ENCODE data around the gene ACADSB. TPM values are rescaled to one million over a fixed set of nuclear protein-coding genes. Genes with fewer than 3 reads are reported as not detected.

Gene ACADSB
- total RNA-seq = 99.5 TPM
- long read RNA-seq, full-length matches to known transcripts = 19 of 46 reads
- long read RNA-seq, partial matches to known transcripts = 4 of 46 reads
- long read RNA-seq, other reads (novel, unspliced or antisense) = 23 of 46 reads

DNA sequence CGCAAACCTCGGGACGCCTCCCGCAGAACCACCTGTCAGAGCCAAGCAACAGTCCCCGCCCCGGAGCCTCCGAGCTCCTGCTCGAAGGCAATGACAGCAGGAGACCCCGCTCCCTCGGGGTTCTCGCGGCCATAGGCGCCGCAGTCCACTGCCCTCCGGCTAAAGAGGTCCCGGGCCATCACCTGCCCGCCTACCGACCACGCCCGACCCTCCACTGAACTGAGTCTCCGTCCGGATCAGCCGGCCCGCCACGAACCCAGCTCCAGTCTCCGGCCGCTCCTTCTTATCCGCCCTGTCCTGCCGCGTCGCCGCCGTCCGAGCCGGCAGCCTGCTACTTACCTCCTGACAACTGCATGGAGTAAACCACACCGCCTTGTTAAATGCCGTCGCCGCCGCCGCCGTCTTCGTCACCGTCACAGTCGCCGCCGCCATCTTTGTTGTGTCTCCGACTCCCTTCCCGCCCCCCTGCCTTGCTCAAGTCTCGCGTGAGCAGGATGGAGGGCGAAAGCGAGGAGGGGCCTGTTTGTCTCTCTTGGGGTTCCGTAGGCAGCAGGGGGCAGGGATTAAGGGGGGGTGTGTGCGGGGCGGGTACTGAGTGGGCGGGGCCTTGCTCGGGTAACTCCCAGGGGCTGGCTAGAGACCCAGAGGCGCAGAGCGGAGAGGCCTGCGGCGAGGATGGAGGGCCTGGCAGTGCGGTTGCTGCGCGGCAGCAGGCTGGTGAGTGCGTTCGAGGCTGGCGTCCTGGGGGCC is at the start of gene ACADSB, which contains the start of gene IKZF5:
Gene ACADSB (plus strand): TSS at position 652 of the 750 bp plus-strand sequence. CDS start 24 bp downstream, at position 676.
Gene IKZF5 (minus strand): TSS at position 441 of the 750 bp plus-strand sequence. CDS start 10,170 bp downstream, outside the sequence.
- ATAC-seq = peak; percentile 98
- intact Hi-C loops (cut with micrococcal nuclease) = no loop called here

DNA sequence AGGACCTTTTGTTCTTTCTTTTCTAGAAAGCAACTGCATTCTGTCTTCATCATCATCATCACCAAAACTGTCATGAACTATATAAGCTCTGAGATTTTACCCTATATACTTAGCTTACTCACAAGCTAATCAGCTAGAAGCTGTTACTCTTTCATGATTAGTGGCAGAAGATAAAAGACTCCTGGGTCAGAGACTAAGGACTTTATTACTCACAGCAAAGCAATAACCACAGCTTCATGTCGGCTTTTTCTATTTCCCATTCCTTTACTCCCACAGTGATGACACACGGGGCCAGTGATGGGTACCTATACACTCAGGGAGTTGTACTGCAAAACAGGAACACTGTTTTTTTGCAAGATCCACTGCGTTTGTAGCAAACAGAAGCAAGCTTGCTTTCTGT is 46.4 kb upstream of the ACADSB start:
- ATAC-seq = no peak
- intact Hi-C loops (cut with micrococcal nuclease) = no loop called here
- no peak for DNase-seq

More for the DNA sequence above, at the start of gene ACADSB, which contains the start of gene IKZF5:
- peak; percentile 96 for DNase-seq

DNA sequence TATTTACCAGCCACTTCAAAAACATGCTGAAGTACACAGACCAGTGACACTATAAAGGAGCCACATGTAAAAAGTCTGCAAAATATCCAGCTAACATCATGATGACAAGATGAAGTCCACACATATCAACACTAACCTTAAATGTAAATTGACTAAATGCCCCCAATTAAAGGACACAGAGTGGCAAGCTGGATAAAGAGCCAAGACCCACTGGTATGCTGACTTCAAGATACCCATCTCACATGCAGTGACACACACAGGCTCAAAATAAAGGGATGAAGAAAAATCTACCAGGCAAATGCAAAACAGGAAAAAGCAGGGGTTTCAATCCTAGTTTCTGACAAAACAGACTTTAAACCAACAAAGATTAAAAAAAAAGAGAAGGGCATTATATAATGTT is 41.9 kb upstream of the ACADSB start:
- DNase-seq (no peak), ATAC-seq (no peak)
- intact Hi-C loops (cut with micrococcal nuclease) = no loop called here

DNA sequence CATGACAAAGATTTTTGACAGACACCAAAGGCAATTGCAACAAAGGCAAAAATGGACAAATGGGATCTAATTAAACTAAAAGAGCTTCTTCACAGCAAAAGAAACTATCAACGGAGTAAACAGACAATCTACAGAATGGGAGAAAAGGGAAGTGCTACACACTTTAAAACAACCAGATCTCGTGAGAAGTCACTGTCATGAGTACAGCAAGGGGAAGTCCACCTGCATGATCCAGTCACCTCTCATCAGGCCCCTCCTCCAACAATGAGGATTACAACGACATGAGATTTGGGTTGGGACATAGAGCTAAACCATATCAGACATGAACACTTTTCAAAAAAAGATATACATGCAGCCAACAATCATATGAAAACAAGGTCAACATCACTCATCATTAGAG is 40.1 kb upstream of the ACADSB start:
- ATAC-seq (no peak), DNase-seq (no peak)
- intact Hi-C loops (cut with micrococcal nuclease) = no loop called here

DNA sequence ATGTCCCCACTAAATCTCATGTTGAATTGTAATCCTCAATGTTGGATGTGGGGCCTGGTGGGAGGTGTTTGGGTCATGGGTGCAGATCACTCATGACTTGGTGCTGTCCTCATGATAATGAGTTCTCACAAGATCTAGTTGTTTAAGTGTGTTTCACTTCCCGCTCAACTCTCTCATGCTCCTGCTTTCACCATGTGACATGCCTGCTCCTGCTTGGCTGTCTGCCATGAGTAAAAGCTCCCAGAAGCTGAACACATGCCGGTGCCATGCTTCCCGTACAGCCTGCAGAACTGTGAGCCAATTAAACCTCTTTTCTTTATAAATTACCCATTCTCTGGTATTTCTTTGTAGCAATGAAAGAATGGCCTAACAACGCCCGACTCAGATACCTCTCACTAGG is 34.8 kb upstream of the ACADSB start:
- DNase-seq = peak; percentile 30
- intact Hi-C loops (cut with micrococcal nuclease) = no loop called here
- ATAC-seq = peak; percentile 51

DNA sequence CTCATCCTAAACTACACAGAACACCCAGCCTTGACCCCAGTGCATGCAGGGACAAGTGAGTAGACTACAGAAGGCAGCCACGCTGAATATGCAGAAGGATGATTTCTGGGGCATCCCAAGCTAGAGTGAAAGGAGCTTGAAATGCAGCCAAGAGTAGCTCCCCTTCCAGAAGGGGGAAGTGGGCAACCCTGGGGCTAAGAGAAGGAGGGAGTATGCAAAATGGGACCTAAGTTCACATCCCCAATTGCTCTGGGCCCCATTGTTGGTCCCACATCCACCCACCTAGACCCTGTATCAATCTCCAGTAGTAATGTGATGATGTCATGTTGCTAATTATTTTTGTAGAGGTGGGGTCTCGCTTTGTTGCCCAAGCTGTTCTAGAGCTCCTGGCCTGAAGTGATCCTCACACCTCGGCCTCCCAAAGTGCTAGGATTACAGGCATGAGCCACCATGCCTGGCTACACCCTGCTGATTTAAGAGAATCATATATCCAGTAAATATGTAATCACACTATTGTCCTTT is 34.2 kb upstream of the ACADSB start:
- DNase-seq (no peak), ATAC-seq (no peak)
- intact Hi-C loops (cut with micrococcal nuclease) = no loop called here

DNA sequence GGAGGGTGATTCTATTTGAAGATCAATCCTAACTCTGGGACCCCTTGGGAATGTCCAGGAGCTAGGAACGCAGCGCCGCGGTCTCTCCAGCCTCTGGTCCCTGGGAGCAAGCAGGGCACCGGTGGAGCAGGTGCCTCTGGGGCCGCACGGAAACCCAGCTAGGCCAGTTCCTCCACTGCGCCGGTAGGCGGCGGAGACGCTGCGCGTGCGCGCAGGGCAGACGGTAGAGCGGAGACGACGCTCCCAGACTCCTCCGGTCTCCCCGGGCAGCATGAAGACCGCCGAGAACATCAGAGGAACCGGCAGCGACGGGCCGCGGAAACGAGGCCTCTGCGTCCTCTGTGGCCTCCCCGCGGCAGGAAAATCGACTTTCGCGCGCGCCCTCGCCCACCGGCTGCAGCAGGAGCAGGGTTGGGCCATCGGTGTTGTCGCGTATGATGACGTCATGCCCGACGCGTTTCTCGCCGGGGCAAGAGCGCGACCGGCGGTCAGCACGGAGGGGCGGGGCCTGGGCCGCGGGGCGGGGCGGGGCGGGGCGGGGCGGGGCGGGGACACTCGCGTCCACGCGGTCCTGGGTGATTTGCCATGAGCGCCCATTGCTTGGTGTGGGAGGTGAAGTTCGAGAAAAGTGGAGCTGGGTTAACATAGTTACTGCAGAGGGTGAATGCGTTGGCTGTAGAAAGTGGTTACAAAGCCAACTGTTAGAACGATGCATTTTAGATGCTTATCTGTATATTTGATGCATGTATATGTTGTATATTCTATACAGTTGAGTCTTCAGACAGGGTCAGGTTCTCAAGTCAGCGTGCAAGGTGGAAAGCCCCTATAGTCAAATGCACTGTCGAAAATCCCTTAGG is 28.4 kb upstream of the ACADSB start, which contains the start of gene PSTK:
Gene PSTK (plus strand): TSS at position 193 of the 857 bp plus-strand sequence. CDS start 79 bp downstream, at position 272.
- ATAC-seq (peak; percentile 99), DNase-seq (peak; percentile 94)
- intact Hi-C loops (cut with micrococcal nuclease) = no loop called here

DNA sequence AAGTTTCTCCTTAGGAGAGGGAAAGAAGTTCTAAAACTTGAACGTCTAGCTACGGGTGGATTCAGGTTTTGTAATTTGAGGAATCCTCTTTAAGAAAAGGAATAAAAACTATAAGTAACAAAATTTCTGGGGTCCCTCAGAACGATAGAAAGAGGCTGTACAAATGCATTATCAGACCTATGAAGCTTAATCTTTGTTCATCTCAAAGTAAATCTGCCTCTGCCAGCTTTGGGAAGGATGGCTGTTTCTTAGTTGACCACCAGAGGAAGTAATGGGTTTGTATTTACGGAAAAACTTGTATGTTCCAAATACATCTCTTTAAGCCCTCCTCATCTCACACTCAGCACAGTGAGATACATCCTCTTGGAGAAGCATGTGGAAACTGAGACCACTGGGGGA is 27.7 kb upstream of the ACADSB start:
- ATAC-seq (no peak), DNase-seq (no peak)
- intact Hi-C loops (cut with micrococcal nuclease) = no loop called here

DNA sequence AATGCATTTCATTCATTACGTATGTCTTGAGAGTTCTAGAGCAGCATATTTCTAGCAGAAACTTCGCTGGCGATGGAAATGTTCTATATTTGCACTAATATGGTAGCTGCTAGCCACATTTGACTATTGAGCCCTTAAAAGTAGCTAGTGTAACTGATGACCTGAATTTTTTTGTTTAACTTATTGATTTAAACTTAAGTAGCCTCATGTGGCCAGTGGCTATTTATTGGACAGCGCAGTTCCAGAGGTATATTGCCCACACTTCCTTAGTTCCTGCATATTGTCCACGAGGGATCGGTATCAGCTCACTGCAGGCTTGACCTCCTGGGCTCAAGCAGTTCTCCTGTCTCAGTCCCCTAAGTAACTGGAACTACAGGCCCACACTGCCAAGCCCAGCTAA is 24.9 kb upstream of the ACADSB start:
- ATAC-seq (no peak), DNase-seq (no peak)
- intact Hi-C loops (cut with micrococcal nuclease) = no loop called here

DNA sequence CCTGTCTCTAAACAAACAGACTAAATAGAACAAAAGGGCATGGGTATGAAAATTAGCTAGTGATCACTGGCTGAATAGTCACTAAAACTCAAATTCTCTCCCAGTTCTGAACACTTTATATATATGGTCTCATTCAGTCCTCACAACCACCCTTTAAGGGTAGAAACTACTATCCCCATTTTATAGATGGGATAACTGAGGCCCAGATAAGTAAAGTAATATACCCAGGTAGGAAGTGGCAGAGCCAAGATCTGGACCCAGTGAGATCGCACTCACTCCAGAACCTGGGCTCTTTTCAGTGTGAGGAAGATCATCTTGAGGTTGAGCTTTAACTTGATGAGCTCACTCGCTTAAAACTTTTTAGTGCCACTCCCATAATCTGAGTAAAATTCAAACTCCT is 24.1 kb upstream of the ACADSB start:
- intact Hi-C loops (cut with micrococcal nuclease) = no loop called here
- no peak for DNase-seq
- no peak for ATAC-seq

DNA sequence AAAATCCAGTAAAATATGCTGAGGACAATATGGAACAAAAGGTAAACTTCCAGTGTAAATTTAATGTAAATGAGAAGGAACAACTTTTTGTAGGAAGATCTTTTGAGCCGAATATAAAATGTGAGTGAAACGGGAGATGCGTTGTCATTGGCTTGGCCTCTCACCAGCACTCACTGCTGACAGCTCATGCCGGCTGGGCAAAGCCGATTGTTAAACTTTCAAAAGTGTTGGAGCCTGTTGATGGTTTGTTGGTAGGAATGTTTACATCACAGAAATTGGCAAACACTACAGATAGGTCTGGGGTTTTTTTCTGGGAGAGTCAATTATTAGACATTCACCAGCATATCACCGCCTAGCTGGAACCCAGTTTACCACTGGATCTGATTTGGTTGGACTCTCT is 22.5 kb upstream of the ACADSB start:
- DNase-seq (no peak), ATAC-seq (no peak)
- intact Hi-C loops (cut with micrococcal nuclease) = no loop called here

DNA sequence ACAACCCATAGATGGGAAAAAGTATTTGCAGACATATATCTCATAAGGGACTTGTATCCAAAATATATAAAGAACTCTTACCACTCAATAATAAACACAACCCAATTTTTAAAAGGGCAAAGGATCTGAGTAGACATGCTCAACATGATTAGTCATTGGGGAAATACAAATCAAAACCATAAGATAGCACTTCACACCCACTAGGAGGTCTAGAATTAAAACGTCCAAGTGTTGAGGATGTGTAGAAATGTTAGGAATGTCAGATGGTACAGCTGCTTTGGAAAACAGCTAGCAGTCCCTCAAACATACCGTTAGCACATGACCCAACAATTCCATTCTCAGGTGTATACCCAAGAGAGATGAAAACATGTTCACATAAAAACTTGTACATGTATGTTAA is 20.3 kb upstream of the ACADSB start:
- intact Hi-C loops (cut with micrococcal nuclease) = no loop called here

DNA sequence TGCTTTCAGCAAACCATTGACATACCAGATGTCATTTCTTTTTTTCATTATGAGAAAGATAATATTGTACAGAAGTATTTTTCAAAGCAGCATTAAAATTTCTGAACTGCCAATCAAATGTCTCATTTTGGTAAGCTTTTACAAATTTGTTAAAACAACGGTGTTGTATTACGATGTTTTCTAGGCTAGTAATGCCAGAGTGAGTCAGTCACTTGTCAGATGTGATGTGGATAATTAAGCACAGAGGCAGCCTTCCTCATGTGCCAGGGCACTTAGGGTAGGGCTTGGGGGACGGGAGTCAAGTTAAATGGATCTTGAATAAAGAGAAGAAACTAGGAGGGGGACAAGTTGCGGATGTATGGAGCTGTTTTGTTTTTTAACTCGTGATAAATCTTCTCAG is 18.5 kb upstream of the ACADSB start:
- intact Hi-C loops (cut with micrococcal nuclease) = no loop called here
- ATAC-seq = no peak
- DNase-seq = no peak

More for the DNA sequence above, 20.3 kb upstream of the ACADSB start:
- DNase-seq (no peak), ATAC-seq (no peak)

DNA sequence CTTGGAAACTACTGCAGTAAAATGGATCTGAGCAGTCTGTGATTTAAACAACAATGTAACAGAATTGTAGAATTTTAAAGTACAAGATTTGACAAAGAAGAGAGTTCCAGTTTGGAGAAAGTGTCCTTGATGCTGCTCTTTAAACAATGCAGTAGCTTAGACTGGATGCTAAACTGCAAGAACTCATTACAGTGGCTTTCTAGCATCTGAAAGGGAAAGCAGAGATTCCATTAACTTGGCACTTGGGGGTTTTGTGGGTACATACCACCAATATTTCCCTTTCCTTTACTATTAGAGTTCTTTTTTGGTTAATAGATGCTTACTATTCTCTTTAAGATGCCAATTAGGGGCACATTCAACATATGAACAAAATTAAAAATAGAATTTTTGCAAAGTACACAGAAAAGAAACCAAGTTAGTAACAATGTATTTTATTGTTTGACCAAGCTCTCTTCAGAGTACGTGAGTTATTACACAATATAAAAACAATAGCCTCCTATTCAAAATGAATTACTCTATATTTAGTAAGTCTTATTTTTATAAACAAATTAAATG is 16.7 kb upstream of the ACADSB start:
- DNase-seq (no peak), ATAC-seq (no peak)
- intact Hi-C loops (cut with micrococcal nuclease) = no loop called here

DNA sequence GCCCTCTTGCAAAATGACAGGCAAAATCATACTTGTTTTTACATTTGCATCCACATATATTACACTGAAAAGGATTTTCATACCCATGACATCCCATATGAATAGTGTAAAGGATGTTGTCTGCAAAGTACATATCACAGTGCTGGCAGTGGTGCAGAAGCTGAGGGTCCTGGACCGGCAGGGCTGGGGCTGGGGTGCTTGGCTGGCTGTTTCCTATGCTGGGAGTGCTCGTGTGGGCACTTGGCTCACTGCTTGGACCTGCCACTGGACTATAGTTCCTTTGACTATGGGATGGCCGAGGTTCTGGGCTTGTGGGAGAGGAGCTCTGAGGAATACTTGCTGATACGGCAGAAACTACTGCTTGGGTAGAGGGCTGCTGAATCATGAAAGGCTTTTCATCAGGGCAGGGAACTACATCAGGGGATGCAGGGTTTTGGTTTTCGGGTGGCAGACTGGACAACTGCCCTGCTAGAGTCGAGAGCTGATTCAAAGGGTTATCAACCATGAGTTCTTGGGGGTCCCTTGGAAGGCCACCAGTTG is 14.9 kb upstream of the ACADSB start:
- ATAC-seq (no peak), DNase-seq (no peak)
- intact Hi-C loops (cut with micrococcal nuclease) = no loop called here

DNA sequence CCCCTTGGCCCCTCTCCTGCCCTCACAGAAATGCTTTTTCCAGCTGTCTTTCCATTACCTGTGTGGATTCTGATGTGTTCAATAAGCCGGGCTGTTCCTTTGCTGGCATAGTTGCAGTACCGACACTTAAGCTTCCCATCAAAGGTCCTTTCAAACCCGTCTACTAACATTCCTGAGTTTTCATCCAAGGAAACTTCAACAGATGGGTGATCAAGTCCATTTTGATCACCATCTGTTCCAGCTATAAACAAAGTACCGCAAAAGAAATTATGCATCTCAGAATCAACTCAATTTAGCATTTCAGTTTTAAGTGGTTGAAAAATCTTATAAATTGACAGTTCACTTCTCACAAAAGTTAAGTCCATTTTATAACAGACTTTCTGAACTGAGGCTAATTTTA is 12.9 kb upstream of the ACADSB start:
- intact Hi-C loops (cut with micrococcal nuclease) = no loop called here
- ATAC-seq = no peak
- DNase-seq = no peak

DNA sequence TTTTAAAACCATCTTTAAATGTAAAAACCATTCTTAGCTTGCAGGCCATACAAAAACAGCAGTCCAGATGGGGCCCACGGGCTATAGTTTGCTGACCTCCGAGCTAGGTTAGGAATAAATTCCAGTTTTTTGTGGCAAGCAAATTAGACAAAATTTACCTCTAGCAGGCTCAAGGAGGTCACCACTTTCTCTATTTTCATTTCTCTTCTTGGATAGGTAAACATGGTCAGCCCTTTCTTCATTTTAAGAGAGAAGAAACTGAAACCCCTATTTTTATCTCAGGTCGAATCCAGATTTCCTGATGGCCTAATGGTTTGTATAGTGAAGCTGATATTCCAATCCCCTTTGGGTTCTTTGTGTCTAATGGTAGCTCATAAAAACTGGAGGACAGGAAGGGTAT is 10.9 kb upstream of the ACADSB start:
- ATAC-seq = no peak
- no peak for DNase-seq
- intact Hi-C loops (cut with micrococcal nuclease) = no loop called here

DNA sequence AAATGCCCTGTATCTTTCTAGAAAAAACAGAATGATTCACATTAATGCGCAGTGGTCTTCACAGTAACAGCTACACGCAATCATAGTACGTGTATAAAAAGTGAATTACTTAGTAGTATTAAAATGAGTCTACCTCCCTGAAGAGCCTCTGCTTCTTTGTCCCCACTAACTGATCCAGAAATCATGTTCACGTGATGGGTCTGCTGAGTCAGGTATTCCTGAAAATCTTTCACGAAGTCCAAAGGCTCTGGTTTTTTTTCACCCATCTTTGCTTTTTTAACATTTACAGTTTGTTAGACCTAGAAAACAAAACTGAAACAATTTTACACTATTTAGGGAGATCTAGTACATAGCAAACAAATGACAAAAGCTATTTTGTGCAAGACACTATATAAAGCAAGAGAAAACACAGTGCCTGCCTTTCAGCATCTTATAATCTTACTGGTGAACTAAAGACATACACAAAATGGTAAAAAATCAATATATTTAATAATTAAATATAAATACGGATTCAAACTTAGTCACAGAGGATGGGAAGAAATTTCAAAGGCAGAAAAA is 10.4 kb upstream of the ACADSB start:
- ATAC-seq (no peak), DNase-seq (no peak)
- intact Hi-C loops (cut with micrococcal nuclease) = no loop called here

DNA sequence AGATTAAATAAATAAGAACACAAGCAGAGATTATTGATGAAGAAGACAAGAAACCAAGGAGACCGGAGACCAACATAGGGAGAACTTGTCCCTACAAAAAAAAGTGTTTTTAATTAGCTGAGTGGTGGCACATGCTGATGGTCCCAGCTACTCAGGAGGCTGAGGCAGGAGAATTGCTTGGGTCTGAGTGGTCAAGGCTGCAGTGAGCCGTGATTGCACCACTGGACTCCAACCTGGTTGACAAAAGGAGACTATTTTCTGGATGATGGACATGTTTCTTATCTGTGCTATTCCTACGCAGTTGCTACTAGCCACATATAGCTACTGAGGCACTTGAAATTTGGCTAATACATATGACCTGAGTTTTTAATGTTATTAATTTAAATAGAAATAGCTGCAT is 9.9 kb upstream of the ACADSB start:
- intact Hi-C loops (cut with micrococcal nuclease) = no loop called here
- no peak for DNase-seq
- ATAC-seq = no peak
